Activated naive CD8-positive, alpha-beta T cell treated with anti-CD3 and anti-CD28 coated beads for 36 hours (primary cell): ENCODE data around the gene NHS. TPM values are rescaled to one million over a fixed set of nuclear protein-coding genes. Genes with fewer than 3 reads are reported as not detected.
"Not testable (repeated sequence)": the region's sequence is repeated elsewhere in the genome, so short reads cannot be mapped to it uniquely, and the experiment has no call there.

Experiments used
- DNase-seq: peaks from one replicate; pipeline ENCODE4 v3.0.0; 2021
- H3K27ac Mint-ChIP-seq: one replicate; pipeline ENCODE4 v1.8.0; 2022; ENCODE audit warnings: mild to moderate bottlenecking, moderate library complexity, mixed read lengths
- H3K27me3 Mint-ChIP-seq: one replicate; pipeline ENCODE4 v1.8.0; 2022; ENCODE audit warnings: mild to moderate bottlenecking, mixed read lengths
- H3K36me3 Mint-ChIP-seq: one replicate; pipeline ENCODE4 v1.8.0; 2021; ENCODE audit warnings: mild to moderate bottlenecking, mixed read lengths
- H3K4me1 Mint-ChIP-seq: one replicate; pipeline ENCODE4 v1.8.0; 2021; ENCODE audit warnings: mixed read lengths
- H3K4me3 Mint-ChIP-seq: one replicate; pipeline ENCODE4 v1.8.0; 2022; ENCODE audit warnings: mild to moderate bottlenecking, moderate library complexity, mixed read lengths
- H3K9me3 Mint-ChIP-seq: one replicate; pipeline ENCODE4 v1.8.0; 2022; ENCODE audit warnings: mixed read lengths
- total RNA-seq, 2 experiments: library from RNA; stranded (reverse); gene quantifications; one replicate each; pipeline ENCODE4 v1.2.3, GENCODE V29; 2021

NHS gene
- total RNA-seq, 2 experiments from 2014 or later: 25.6 to 25.8 TPM

DNA sequence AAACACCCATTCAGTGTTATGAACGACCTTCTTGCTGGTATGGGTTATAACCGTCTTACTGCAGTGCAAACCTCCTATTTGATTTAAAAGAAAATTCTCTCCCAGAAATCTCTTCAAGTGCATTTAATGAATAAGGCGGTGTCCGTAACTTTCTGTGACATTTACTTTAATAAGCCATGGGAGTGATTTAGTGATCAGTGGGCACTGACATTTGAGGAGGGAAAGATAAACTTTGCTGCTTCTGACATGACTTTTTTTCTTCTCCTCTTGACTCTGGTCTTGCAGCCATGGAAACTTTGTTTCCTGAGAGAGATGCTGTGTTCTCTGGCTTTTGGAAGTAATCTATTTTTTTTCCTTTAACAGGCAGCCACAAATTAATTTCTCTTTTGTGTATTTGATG lies 106.1 kb downstream of the NHS start:
- Mint-ChIP-seq H3K9me3 (no peaks in the 10 kb centered on the region), H3K4me1 (no peaks in the 10 kb centered on the region), H3K27ac (no peak overlapping the region), H3K4me3 (no peak overlapping the region), H3K36me3 (no peaks in the 10 kb centered on the region), H3K27me3 (peaks cover 3% of the 10 kb centered on the region)
- DNase-seq: no peak

DNA sequence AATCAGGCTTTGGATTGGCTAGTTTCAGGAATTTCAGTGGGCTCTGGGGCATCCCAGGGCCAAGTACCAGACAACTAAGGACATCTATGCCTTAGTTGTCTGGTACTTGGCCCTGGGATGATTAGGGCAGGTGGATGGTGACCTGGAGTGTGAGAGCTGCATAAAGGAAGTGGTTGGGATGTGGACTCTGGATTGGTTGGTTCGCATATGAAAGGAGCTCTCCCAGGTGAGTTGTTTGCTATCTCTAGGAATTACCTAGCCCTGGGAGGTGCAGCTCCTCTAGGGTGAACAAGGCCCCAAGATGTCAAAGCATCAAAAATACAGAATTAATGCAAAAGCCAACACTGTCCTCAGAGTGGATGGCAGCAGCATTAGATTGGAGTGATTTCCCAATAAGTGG lies 109.6 kb downstream of the NHS start:
- DNase-seq: no peak
- no peaks in the 10 kb centered on the region for H3K9me3 Mint-ChIP-seq

DNA sequence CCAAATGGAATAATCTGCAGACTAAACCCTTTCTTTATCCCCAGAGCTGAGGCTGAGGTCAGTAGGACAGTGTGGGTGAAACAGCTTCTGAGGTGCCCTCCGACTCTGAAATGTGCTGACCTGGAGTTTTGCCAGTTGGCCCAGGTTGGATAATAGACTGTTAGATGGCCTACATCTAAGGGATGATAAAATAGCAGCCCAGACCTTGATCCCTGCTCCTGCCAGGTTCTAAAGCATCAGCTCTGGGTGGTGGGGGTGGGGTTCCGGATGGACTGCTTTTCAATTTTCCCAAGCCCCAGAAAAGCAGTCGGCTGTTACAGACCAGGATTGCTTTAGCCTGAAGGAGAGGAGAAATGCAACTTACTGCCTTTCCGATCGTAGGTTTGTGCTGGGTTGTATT lies 110.4 kb downstream of the NHS start:
- Mint-ChIP-seq H3K36me3 (no peaks in the 10 kb centered on the region), H3K4me1 (no peaks in the 10 kb centered on the region), H3K9me3 (no peaks in the 10 kb centered on the region), H3K27ac (no peak overlapping the region), H3K4me3 (no peak overlapping the region), H3K27me3 (no peaks in the 10 kb centered on the region)
- DNase-seq: no peak

More for the DNA sequence above, 109.6 kb downstream of the NHS start:
- Mint-ChIP-seq H3K27ac (no peak overlapping the region), H3K36me3 (no peaks in the 10 kb centered on the region), H3K4me1 (no peaks in the 10 kb centered on the region), H3K4me3 (no peak overlapping the region), H3K27me3 (peaks cover 3% of the 10 kb centered on the region)

DNA sequence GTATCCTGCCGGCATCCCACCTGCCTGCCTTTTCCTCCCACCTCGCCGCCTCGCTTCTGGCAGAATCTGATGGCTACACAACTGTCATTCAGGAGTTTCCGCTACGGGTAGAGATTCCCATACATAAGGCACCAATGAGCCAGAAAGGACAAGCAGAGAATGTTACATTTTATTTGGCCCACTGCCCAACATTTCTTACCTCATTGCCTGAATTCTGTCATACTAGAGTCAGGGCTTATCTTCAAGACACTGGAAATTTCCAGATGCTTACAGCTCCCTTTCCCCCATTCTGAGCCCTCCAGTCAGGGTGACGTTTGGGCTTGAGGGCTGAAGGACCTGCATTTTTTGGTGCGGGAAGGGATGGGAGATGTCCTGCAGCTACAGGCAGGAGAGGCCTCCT lies 113.0 kb downstream of the NHS start:
- H3K9me3 Mint-ChIP-seq: peaks cover 4% of the 10 kb centered on the region
- H3K27ac Mint-ChIP-seq: no peak overlapping the region
- no peaks in the 10 kb centered on the region for H3K4me1 Mint-ChIP-seq
- no peak overlapping the region for H3K4me3 Mint-ChIP-seq
- H3K36me3 Mint-ChIP-seq: peaks cover 2% of the 10 kb centered on the region
- peaks cover 6% of the 10 kb centered on the region for H3K27me3 Mint-ChIP-seq
- DNase-seq: no peak

DNA sequence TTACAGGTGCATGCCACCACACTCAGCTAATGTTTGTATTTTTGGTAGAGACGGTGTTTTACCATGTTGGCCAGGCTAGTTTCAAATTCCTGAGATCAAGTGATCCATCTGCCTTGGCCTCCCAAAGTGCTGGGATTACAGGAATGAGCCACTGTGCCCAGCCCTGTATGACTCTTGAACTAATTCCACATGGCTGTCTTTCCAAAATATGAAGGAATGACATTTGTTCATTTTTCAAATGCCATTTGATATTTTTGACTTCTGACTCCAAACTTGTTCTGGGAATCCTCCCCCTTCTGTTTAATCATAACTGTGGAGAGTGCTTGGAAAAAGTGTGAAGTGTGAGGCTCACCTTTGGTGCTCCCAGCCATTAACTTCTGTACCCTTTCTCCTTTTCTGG lies 119.2 kb downstream of the NHS start:
- Mint-ChIP-seq H3K9me3 (peaks cover 4% of the 10 kb centered on the region), H3K27me3 (peaks cover 10% of the 10 kb centered on the region), H3K4me3 (no peak overlapping the region), H3K4me1 (no peaks in the 10 kb centered on the region), H3K27ac (no peak overlapping the region), H3K36me3 (peaks cover 2% of the 10 kb centered on the region)
- DNase-seq: no peak

DNA sequence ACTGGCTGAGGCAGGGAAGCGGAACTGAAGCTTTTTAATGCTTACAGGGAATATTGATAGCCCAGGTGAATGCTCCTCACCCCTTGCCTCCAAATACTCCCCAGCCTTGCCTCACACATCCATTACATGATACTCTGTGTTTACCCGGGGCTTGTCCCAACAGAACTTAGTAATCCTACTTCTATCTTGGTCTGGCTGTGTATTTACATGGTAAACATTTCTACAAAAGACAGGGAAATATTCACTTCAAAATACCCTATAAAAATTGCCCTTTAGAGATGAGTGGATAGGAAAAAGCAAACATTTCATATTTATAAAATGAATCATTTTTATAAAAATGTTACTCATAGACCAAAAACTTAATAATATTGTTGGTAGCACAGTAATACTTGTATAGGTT lies 120.1 kb downstream of the NHS start:
- Mint-ChIP-seq H3K4me1 (no peaks in the 10 kb centered on the region), H3K4me3 (no peak overlapping the region), H3K9me3 (peaks cover 4% of the 10 kb centered on the region), H3K27me3 (peaks cover 15% of the 10 kb centered on the region), H3K27ac (no peak overlapping the region), H3K36me3 (peaks cover 2% of the 10 kb centered on the region)
- no peak for DNase-seq

DNA sequence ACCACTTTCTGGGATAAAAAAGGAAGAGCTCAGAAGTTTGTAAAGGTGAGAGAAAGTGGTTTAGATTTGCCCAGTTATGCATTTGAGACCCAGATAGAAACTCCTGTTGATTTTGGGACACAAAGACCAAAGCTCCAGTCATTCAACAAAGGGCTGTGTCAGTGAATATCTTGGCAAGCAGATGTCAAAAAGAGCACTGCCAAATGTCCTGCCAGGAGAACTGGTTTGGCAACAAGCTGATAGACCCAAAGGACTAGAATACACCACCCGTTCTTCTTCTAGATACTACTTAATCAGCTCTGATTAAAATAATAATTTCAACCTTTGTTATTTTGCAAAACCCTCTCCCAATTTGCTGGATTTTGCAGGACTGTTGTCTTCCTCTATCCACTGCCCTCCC lies 121.4 kb downstream of the NHS start:
- Mint-ChIP-seq H3K27ac (no peak overlapping the region), H3K4me1 (no peaks in the 10 kb centered on the region), H3K4me3 (no peak overlapping the region), H3K27me3 (peaks cover 20% of the 10 kb centered on the region), H3K36me3 (peaks cover 2% of the 10 kb centered on the region), H3K9me3 (peaks cover 4% of the 10 kb centered on the region)
- DNase-seq: no peak

DNA sequence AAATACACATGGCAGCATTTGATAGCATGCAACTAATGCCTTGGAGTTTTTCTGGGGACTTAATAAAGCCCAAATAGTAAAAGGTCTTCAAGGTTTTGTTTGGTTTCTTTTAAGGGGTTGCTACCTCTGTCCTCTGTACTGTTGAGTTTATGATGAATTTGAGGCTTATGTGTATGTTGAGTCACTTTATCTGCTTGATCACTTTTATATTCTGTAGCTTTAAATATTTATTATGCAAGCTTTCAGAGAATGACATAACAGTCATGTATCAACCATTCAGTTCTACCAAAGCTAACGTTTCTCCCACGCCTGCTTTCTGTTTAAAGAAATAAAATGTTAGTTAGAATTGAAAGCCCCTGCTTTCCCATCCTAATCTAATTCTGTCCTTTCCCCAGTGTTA lies 122.2 kb downstream of the NHS start:
- Mint-ChIP-seq H3K4me3 (no peak overlapping the region), H3K4me1 (no peaks in the 10 kb centered on the region), H3K9me3 (peaks cover 2% of the 10 kb centered on the region), H3K27ac (no peak overlapping the region), H3K27me3 (peaks cover 17% of the 10 kb centered on the region), H3K36me3 (peaks cover under 1% of the 10 kb centered on the region)
- DNase-seq: no peak

DNA sequence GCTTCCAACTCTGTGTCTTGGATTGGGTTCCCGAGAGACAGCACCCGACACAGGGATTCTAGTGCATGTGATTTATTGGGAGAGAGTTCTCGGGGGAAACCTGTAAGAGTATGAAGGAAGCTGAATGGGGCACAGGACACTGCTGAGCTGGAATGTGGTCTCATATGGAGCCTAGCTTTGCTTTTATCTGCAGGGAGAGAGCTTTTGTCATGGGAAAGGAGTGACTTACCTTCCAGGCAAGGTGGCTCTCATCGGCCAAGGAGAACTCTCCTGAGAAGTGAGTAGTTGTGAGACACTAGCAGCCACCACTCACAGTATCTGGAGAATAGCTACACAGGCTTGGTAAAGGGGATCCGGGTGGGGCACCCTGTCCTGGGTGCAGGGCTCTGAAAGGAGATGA lies 124.5 kb downstream of the NHS start:
- Mint-ChIP-seq H3K36me3 (peaks cover 2% of the 10 kb centered on the region), H3K9me3 (peaks cover 2% of the 10 kb centered on the region), H3K4me1 (no peaks in the 10 kb centered on the region), H3K27me3 (peaks cover 14% of the 10 kb centered on the region), H3K27ac (no peak overlapping the region), H3K4me3 (no peak overlapping the region)
- DNase-seq: no peak

DNA sequence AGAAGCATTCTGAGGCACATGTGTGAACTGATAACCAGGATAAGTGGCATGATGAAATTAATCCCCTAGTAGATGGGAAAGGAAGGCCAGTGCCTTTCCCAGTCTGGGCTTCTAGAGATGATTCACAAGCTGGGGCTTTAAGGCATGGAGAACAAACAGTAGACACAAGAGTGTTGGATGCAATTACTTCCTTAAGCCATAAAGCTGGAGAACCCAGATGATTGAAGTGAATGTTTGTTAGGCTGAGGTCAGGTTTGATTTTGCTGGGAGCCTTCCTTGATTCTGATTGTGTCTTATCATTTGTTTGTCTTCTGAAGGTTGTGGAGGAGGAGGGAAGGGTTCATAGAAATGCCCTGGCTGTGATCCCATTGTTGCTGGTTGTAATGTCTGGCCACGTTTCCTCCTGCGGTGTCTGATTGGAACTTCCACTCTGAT lies 125.2 kb downstream of the NHS start:
- Mint-ChIP-seq H3K27ac (no peak overlapping the region), H3K36me3 (peaks cover 2% of the 10 kb centered on the region), H3K4me1 (no peaks in the 10 kb centered on the region), H3K4me3 (no peak overlapping the region), H3K27me3 (peaks cover 14% of the 10 kb centered on the region), H3K9me3 (peaks cover 2% of the 10 kb centered on the region)
- no peak for DNase-seq

DNA sequence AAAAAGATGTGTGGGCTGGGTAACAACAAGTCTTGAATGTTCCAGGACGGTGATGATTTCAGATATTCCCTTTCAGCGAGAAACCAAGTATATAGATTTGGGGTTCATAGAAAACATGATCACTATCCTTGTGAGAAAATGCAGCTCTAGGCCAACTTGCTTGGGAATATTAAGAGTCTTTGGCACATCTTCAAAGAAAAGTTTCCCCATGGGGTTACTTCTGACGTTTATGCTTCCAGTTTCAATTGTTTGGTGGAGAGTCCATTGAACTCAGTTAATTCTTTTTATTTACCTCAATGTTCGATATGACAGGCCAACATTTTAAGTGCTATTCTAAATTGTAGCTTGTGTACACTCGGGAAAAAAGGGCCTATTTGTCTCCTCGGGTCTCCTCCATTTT lies 126.7 kb downstream of the NHS start:
- Mint-ChIP-seq H3K27me3 (peaks cover 14% of the 10 kb centered on the region), H3K4me3 (no peak overlapping the region), H3K9me3 (peaks cover 2% of the 10 kb centered on the region), H3K4me1 (no peaks in the 10 kb centered on the region), H3K27ac (no peak overlapping the region), H3K36me3 (peaks cover 2% of the 10 kb centered on the region)
- DNase-seq: no peak

DNA sequence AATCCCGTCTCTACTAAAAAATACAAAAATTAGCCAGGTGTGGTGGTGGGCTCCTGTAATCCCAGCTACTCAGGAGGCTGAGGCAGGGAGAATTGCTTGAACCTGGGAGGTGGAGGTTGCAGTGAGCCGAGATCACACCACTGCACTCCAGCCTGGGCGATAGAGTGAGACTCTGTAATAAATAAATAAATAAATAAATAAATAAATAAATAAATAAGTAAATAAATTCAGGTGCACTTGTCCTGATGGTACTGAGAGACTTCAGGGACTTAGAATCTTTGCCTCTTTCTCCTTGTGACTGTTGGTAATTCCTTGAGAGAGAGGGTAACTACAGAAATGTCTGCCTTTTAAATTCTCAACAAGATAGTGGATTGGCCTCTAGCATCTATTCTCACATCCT lies 131.4 kb downstream of the NHS start:
- H3K36me3 Mint-ChIP-seq, H3K27me3 Mint-ChIP-seq, H3K27ac Mint-ChIP-seq, H3K4me1 Mint-ChIP-seq, H3K9me3 Mint-ChIP-seq, DNase-seq, H3K4me3 Mint-ChIP-seq: not testable (repeated sequence)

DNA sequence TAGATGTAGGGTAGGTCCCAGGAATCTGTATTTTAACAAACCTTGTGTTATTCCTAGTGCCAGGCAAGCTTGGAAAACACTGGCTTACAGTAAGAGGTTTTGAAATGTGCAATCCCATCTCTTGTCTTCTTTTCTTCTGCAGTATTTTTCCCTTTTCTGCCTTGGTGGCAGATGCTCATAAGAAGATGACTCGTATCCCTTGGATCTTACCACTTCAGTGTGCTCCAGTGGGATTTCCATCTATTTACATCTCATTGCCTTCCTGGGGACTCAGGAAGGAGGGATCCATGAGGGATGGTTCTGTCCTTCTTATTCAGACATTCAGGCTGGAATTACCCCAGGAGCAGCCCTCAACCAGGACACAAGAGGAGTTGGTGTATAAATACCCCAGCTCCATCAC lies 136.6 kb downstream of the NHS start:
- Mint-ChIP-seq H3K9me3 (peaks cover 5% of the 10 kb centered on the region), H3K27me3 (peaks cover 4% of the 10 kb centered on the region), H3K36me3 (peaks cover 4% of the 10 kb centered on the region), H3K27ac (no peak overlapping the region), H3K4me3 (no peak overlapping the region), H3K4me1 (no peaks in the 10 kb centered on the region)
- DNase-seq: no peak

DNA sequence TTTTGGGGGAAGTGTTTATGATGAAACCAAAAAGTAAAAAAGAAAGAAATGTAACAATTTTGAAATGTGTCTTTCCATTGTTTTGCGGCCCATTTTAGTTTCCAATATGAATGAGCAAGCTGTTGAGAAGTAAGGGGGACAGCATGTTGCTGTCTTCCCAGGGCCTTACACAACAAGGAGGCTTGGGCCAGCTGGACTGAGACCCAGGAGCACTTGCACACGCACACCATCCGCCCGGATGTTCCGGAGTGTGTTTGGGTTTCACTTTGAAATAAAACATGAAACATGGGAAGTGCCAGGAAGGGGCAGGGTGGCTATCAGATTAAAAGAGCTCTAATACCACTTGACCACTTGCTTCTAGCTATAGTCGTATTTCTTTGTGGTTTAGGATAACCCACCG lies 144.4 kb downstream of the NHS start:
- DNase-seq: no peak
- H3K36me3 Mint-ChIP-seq: no peaks in the 10 kb centered on the region
- H3K27me3 Mint-ChIP-seq: no peaks in the 10 kb centered on the region
- H3K27ac Mint-ChIP-seq: no peak overlapping the region
- no peaks in the 10 kb centered on the region for H3K4me1 Mint-ChIP-seq
- no peaks in the 10 kb centered on the region for H3K9me3 Mint-ChIP-seq
- H3K4me3 Mint-ChIP-seq: no peak overlapping the region

DNA sequence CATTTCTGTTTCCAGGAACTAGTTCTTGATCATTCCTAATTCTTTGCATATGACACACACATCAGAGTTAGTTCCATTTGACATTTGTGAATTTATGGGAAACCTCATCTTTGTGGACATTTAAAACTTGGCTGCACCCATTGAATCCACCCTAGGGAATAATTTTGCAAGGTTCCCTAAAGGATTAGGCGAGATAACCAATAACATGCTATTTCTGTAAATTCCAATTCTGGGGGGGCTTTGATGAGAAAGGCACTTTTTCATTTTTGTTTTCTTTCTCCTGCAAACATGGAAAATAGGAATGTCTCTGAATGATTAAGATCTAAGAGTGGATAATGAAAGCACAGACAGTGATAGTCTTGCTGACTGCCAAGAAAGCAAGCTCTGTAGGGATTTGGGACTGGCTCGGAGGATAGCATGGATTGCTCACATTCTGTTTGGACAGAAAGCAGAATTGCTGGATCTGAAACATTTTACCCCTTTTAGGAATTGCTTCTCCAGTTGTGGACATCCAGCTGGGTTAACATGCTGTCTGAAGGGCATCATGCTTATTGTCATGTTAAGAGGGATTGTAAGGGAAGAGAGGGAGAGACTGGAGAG lies 145.1 kb downstream of the NHS start:
- Mint-ChIP-seq H3K4me3 (no peak overlapping the region), H3K27me3 (no peaks in the 10 kb centered on the region), H3K36me3 (no peaks in the 10 kb centered on the region), H3K4me1 (no peaks in the 10 kb centered on the region), H3K9me3 (no peaks in the 10 kb centered on the region), H3K27ac (no peak overlapping the region)
- DNase-seq: no peak

DNA sequence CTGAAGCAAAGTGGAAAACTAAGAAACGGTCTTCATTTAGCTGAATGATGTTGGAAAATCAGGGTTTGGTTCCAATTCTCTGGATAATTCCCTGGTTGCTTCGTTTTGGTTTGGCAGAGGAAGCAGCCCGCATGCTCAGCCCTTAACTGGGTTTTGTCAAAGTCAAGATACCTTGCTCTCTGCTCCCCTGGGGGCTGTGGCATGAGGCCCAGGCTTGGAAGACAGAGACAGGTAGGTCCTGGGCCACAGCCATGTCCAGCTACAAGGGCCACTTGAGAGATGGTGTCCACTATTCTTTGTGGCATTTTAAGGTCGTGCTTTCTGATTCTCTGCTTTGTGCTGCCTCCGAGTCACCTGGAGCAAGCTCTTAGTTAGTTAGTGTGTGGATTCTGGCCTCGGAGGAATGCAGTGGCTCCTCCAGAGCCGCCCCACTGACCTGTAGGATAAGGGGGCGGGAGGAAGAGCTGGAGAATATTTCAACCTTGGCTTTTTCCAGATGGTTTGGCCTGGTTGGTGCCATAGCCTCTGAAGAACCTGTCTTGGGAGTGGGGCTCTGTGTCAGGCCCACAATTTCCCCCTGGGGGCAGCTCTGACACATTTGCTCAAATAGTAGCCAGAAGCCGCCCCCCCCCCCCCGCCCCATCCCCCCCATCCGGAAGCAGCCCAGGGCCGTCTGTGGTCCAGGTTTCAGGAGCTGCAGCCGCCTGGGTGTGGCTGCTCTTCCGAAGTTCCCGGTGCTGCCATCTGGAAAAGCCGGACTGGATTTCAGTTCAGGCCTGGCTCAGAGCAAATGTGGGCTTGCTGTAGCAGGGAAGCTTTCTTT lies 147.1 kb downstream of the NHS start:
- no peak overlapping the region for H3K4me3 Mint-ChIP-seq

More for the DNA sequence above, 147.1 kb downstream of the NHS start:
- no peaks in the 10 kb centered on the region for H3K27me3 Mint-ChIP-seq
- H3K9me3 Mint-ChIP-seq: no peaks in the 10 kb centered on the region
- no peaks in the 10 kb centered on the region for H3K36me3 Mint-ChIP-seq
- H3K4me1 Mint-ChIP-seq: no peaks in the 10 kb centered on the region
- no peak for DNase-seq
- H3K27ac Mint-ChIP-seq: no peak overlapping the region
